ENCODE data around the gene GGNBP2. TPM values are rescaled to one million over a fixed set of nuclear protein-coding genes. Genes with fewer than 3 reads are reported as not detected.

Gene GGNBP2
- total and polyA plus RNA-seq, 2 donors (not counting 1 experiment from before 2014, with no cell fraction given) = 77.0 to 81.9 TPM

DNA sequence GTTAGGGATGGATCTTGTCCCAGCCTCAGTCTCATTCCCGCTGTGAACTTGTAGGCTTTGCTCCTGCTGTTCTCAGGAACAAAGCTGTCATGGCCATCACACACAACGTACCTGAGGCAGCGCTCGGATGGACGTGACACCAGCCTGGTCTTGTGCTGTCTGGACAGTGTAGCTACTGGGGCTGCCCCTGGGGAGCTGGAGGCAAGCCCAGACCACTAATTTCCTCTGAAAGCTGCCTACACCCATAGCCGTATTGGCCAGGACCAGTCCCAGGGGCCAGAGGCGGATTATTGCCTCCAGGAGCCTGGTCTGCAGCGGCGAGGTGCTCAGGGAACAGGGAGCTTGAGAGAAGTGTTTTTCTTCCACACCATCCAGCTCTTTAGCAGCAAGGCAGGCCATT lies 46.6 kb upstream of the GGNBP2 start:
- H3K4me1 ChIP-seq (ENCODE audit: control insufficient read depth, extremely low read depth, insufficient read depth, low read length) = peaks cover 3% of the 10 kb centered on the region
- peaks cover 27% of the 10 kb centered on the region for H3K36me3 ChIP-seq (ENCODE audit: control insufficient read depth, insufficient read depth, low read length)
- H4K20me1 ChIP-seq (ENCODE audit: control insufficient read depth, extremely low read depth, insufficient read depth, low read length) = no peaks in the 10 kb centered on the region
- no peaks in the 10 kb centered on the region for H3K27me3 ChIP-seq (ENCODE audit: control insufficient read depth, insufficient read depth, low read length)
- H3K27ac ChIP-seq (ENCODE audit: insufficient read depth, low read length) = no peak overlapping the region
- H2AFZ ChIP-seq (ENCODE audit: low read length) = no peak overlapping the region
- DNase-seq (ENCODE audit: low read depth in 2 of 2) = no peak
- TF ChIP-seq, protein P1, sequence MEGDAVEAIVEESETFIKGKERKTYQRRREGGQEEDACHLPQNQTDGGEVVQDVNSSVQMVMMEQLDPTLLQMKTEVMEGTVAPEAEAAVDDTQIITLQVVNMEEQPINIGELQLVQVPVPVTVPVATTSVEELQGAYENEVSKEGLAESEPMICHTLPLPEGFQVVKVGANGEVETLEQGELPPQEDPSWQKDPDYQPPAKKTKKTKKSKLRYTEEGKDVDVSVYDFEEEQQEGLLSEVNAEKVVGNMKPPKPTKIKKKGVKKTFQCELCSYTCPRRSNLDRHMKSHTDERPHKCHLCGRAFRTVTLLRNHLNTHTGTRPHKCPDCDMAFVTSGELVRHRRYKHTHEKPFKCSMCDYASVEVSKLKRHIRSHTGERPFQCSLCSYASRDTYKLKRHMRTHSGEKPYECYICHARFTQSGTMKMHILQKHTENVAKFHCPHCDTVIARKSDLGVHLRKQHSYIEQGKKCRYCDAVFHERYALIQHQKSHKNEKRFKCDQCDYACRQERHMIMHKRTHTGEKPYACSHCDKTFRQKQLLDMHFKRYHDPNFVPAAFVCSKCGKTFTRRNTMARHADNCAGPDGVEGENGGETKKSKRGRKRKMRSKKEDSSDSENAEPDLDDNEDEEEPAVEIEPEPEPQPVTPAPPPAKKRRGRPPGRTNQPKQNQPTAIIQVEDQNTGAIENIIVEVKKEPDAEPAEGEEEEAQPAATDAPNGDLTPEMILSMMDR (conservative IDR thresholded peaks at IDR 0.05 in 1 of 2, IDR thresholded peaks at IDR 0.05 in 1 of 2; ENCODE audit: low read depth in 1 of 2, low read length in 2 of 2) = no peak
- TF ChIP-seq EZH2 (IDR thresholded peaks at IDR 0.05; ENCODE audit: low read length, missing control alignments) = no peak
- H3K9ac ChIP-seq (ENCODE audit: insufficient read depth, low read length) = no peak overlapping the region
- no peaks in the 10 kb centered on the region for H3K79me2 ChIP-seq (ENCODE audit: control insufficient read depth, insufficient read depth, low read length)
- H3K4me2 ChIP-seq (ENCODE audit: extremely low read depth, insufficient read depth, low read length) = no peak overlapping the region
- H3K9me3 ChIP-seq (ENCODE audit: control insufficient read depth, insufficient read depth, low read depth, low read length) = no peaks in the 10 kb centered on the region
- no peak overlapping the region for H3K4me3 ChIP-seq (replicated peaks in 1 of 4; ENCODE audit: control extremely low read depth in 1 of 4, insufficient read depth in 1 of 4, low read depth in 3 of 4, low read length in 4 of 4)

DNA sequence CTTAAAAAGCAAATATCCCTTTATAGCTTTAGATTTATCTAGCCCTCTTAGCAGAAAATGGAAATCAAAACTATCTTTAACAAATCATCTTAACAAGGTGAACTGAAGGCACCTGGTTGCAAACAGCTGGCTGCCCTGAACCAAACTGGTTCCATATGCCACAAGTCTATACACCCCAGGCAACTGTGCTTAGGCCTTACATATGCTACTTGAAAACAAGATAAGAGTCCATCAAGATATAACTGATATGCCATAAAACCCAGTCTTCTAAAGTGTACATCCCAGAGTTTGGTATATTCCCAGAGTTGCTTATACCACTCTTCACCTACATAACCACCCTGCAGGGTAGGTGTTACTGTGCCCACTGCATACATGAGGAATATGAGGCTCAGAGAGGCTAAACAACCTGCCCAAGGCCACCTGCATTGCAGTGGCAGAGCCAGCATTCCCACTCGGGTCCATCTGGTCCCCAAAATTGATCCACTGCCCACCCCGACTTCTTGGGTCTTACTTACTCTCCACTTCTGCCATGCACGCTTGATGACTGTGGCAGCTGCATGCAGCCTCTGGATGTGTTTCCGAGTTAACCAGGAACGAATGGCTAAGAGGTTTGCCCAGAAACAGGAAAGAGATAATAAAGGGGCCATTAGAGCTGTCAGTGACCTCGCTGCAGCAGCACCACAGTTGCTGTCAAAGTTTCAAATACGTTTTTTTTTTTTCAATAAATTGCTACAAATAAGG lies 46.0 kb upstream of the GGNBP2 start:
- H3K4me3 ChIP-seq (replicated peaks in 1 of 4; ENCODE audit: control extremely low read depth in 1 of 4, insufficient read depth in 1 of 4, low read depth in 3 of 4, low read length in 4 of 4) = no peak overlapping the region
- no peaks in the 10 kb centered on the region for H3K79me2 ChIP-seq (ENCODE audit: control insufficient read depth, insufficient read depth, low read length)
- no peak overlapping the region for H3K4me2 ChIP-seq (ENCODE audit: extremely low read depth, insufficient read depth, low read length)
- no peaks in the 10 kb centered on the region for H3K9me3 ChIP-seq (ENCODE audit: control insufficient read depth, insufficient read depth, low read depth, low read length)
- H3K4me1 ChIP-seq (ENCODE audit: control insufficient read depth, extremely low read depth, insufficient read depth, low read length) = peaks cover 3% of the 10 kb centered on the region
- no peaks in the 10 kb centered on the region for H4K20me1 ChIP-seq (ENCODE audit: control insufficient read depth, extremely low read depth, insufficient read depth, low read length)
- H3K27ac ChIP-seq (ENCODE audit: insufficient read depth, low read length) = no peak overlapping the region
- TF ChIP-seq EZH2 (IDR thresholded peaks at IDR 0.05; ENCODE audit: low read length, missing control alignments) = no peak
- TF ChIP-seq, protein P1 (conservative IDR thresholded peaks at IDR 0.05 in 1 of 2, IDR thresholded peaks at IDR 0.05 in 1 of 2; ENCODE audit: low read depth in 1 of 2, low read length in 2 of 2) = no peak
- H3K27me3 ChIP-seq (ENCODE audit: control insufficient read depth, insufficient read depth, low read length) = no peaks in the 10 kb centered on the region
- no peak overlapping the region for H2AFZ ChIP-seq (ENCODE audit: low read length)
- no peak overlapping the region for H3K9ac ChIP-seq (ENCODE audit: insufficient read depth, low read length)
- no peak for DNase-seq (ENCODE audit: low read depth in 2 of 2)
- H3K36me3 ChIP-seq (ENCODE audit: control insufficient read depth, insufficient read depth, low read length) = peaks cover 27% of the 10 kb centered on the region

DNA sequence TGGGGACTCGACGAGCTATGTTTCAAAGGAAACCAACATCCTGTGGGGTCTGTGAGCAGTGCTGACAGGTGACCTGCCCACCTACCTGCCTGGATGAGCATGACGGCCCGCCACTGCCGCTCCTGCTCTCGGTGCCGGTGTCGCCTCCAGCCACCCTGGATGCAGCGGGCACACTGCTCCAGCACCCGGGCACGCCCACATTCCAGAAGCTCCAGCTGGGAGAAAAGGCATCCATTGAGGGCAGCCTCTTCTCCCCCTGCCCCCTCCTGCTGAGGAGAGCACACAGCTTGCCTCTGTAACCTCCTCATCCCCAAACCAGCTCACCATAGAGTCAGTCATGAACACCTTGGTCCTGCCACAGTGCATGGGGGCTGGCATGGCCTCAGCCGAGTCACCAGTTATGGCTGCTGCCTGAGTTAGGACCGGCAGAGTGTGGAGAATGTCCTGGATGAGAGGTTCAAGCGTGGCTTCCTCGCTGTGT lies 43.9 kb upstream of the GGNBP2 start:
- DNase-seq (ENCODE audit: low read depth in 2 of 2) = no peak
- Histone ChIP-seq H3K27ac (ENCODE audit: insufficient read depth, low read length) (no peak overlapping the region), H4K20me1 (ENCODE audit: control insufficient read depth, extremely low read depth, insufficient read depth, low read length) (no peaks in the 10 kb centered on the region), H2AFZ (ENCODE audit: low read length) (no peak overlapping the region), H3K9ac (ENCODE audit: insufficient read depth, low read length) (no peak overlapping the region), H3K4me2 (ENCODE audit: extremely low read depth, insufficient read depth, low read length) (no peak overlapping the region), H3K79me2 (ENCODE audit: control insufficient read depth, insufficient read depth, low read length) (no peaks in the 10 kb centered on the region), H3K27me3 (ENCODE audit: control insufficient read depth, insufficient read depth, low read length) (no peaks in the 10 kb centered on the region), H3K36me3 (ENCODE audit: control insufficient read depth, insufficient read depth, low read length) (peaks cover 22% of the 10 kb centered on the region), H3K4me3 (replicated peaks in 1 of 4; ENCODE audit: control extremely low read depth in 1 of 4, insufficient read depth in 1 of 4, low read depth in 3 of 4, low read length in 4 of 4) (no peak overlapping the region), H3K9me3 (ENCODE audit: control insufficient read depth, insufficient read depth, low read depth, low read length) (no peaks in the 10 kb centered on the region), H3K4me1 (ENCODE audit: control insufficient read depth, extremely low read depth, insufficient read depth, low read length) (peaks cover 3% of the 10 kb centered on the region)
- TF ChIP-seq, protein P1 (conservative IDR thresholded peaks at IDR 0.05 in 1 of 2, IDR thresholded peaks at IDR 0.05 in 1 of 2; ENCODE audit: low read depth in 1 of 2, low read length in 2 of 2) = no peak
- TF ChIP-seq EZH2 (IDR thresholded peaks at IDR 0.05; ENCODE audit: low read length, missing control alignments) = no peak

All from fibroblast of lung (primary cell).